GM19351 (cell line): ENCODE data around the gene IDNK.

Source experiments
- ATAC-seq: cut with Tn5 transposase; IDR thresholded peaks from one replicate; pipeline ENCODE4 v1.9.1; 2021; ENCODE audit warnings: mild to moderate bottlenecking, moderate library complexity; ENCODE audit not compliant: unreplicated experiment

IDNK gene

GRCh38 chr9:83681490-83681889 lies 58.5 kb downstream of the IDNK start:
- peak; percentile 47 for ATAC-seq

GRCh38 chr9:83688921-83689320 lies 66.0 kb downstream of the IDNK start:
- no peak for ATAC-seq

- no peak for ATAC-seq
Measured at GRCh38 chr9:83691492-83691891, 68.5 kb downstream of the IDNK start.
